GM21619 (cell line): ENCODE data around the gene TMEM248.
"Not testable (repeated sequence)": the region's sequence is repeated elsewhere in the genome, so short reads cannot be mapped to it uniquely, and the experiment has no call there.

Experiments used
- ATAC-seq: cut with Tn5 transposase; IDR thresholded peaks from one replicate; pipeline ENCODE4 v1.9.1; 2021; ENCODE audit not compliant: unreplicated experiment

TMEM248 gene

GRCh38 chr7:66907731-66908130 is 13.3 kb upstream of the TMEM248 start:
- ATAC-seq, result no peak

- ATAC-seq, result not testable (repeated sequence)
These were observed 12.4 kb upstream of the TMEM248 start for GRCh38 chr7:66908598-66908997.

GRCh38 chr7:66910789-66911188 is 10.2 kb upstream of the TMEM248 start:
- no peak for ATAC-seq

GRCh38 chr7:66911191-66911590 is 9.8 kb upstream of the TMEM248 start:
- not testable (repeated sequence) for ATAC-seq

GRCh38 chr7:66912195-66912594 is 8.8 kb upstream of the TMEM248 start:
- no peak for ATAC-seq

GRCh38 chr7:66913118-66914037 is 7.6 kb upstream of the TMEM248 start:
- ATAC-seq, result no peak

GRCh38 chr7:66917904-66918303 is 3.1 kb upstream of the TMEM248 start:
- not testable (repeated sequence) for ATAC-seq

GRCh38 chr7:66919304-66919703 is 1.7 kb upstream of the TMEM248 start:
- no peak for ATAC-seq

GRCh38 chr7:66919704-66920103 is 1.3 kb upstream of the TMEM248 start:
- ATAC-seq, result no peak

- no peak for ATAC-seq
These were observed 769 bp upstream of the TMEM248 start for GRCh38 chr7:66920256-66920655.

GRCh38 chr7:66921396-66921917 is 432 bp downstream of the TMEM248 start:
- ATAC-seq, result no peak

- ATAC-seq, result no peak
These were observed 977 bp downstream of the TMEM248 start for GRCh38 chr7:66921918-66922486.

- no peak for ATAC-seq
These were observed 4.2 kb downstream of the TMEM248 start for GRCh38 chr7:66925255-66925654.

GRCh38 chr7:66927348-66927948 is 6.4 kb downstream of the TMEM248 start:
- no peak for ATAC-seq

- ATAC-seq, result no peak
These were observed 7.4 kb downstream of the TMEM248 start for GRCh38 chr7:66928388-66928787.

- no peak for ATAC-seq
These were observed 8.1 kb downstream of the TMEM248 start for GRCh38 chr7:66929165-66929564.

- ATAC-seq, result no peak
These were observed 8.9 kb downstream of the TMEM248 start for GRCh38 chr7:66929935-66930334.

GRCh38 chr7:66930341-66930740 is 9.3 kb downstream of the TMEM248 start:
- no peak for ATAC-seq

- ATAC-seq, result no peak
These were observed 12.4 kb downstream of the TMEM248 start for GRCh38 chr7:66933469-66933868.

- no peak for ATAC-seq
These were observed 16.9 kb downstream of the TMEM248 start for GRCh38 chr7:66937940-66938339.

- no peak for ATAC-seq
These were observed 18.3 kb downstream of the TMEM248 start for GRCh38 chr7:66939325-66939724.

GRCh38 chr7:66946545-66946944 is 25.5 kb downstream of the TMEM248 start:
- ATAC-seq, result no peak
